Ectodermal cell (in vitro differentiated cells): ENCODE measurements around the gene STIP1. TPM values are rescaled to one million over a fixed set of nuclear protein-coding genes. Genes with fewer than 3 reads are reported as not detected.

Experiments used
- H3K27ac ChIP-seq: 2 replicates; pipeline ENCODE4 v1.7.0; 2013; ENCODE audit warnings: mild to moderate bottlenecking, low read depth, low read length; ENCODE audit not compliant: insufficient read depth, poor library complexity, severe bottlenecking
- H3K27me3 ChIP-seq: 2 replicates; pipeline ENCODE4 v1.7.0; 2013; ENCODE audit warnings: mild to moderate bottlenecking, low read length; ENCODE audit not compliant: insufficient read depth, control insufficient read depth, poor library complexity, severe bottlenecking
- H3K36me3 ChIP-seq: one replicate; pipeline ENCODE4 v1.7.0; 2013; ENCODE audit warnings: low read length; ENCODE audit not compliant: control insufficient read depth, insufficient read depth
- H3K4me1 ChIP-seq: one replicate; pipeline ENCODE4 v1.7.0; 2013; ENCODE audit warnings: low read length; ENCODE audit not compliant: control insufficient read depth, insufficient read depth
- H3K4me3 ChIP-seq: 2 replicates; pipeline ENCODE4 v1.7.0; 2013; ENCODE audit warnings: low read depth, low read length, control low read depth; ENCODE audit not compliant: insufficient read depth
- H3K9me3 ChIP-seq: 2 replicates; pipeline ENCODE4 v1.7.0; 2013; ENCODE audit warnings: mild to moderate bottlenecking, low read length, moderate library complexity; ENCODE audit not compliant: control insufficient read depth
- WGBS, 2 experiments: methylation state at CpG; one replicate each; pipeline ENCODE4 v1.1.7; 2013; ENCODE audit warnings: missing lambda C conversion rate in 2 of 2; 5-methylcytosine and 5-hydroxymethylcytosine counted together
- polyA plus RNA-seq, 4 experiments: library from polyadenylated mRNA; stranded (reverse); fragments of 50-300 nt; gene quantifications; one replicate each; pipeline ENCODE4 v1.2.3, GENCODE V29; 2013

The STIP1 gene
- polyA plus RNA-seq (2013, experiment 1 of 4) = 271 TPM
- 244 TPM for polyA plus RNA-seq (2013, experiment 2 of 4)
- 213 TPM for polyA plus RNA-seq (2013, experiment 3 of 4)
- 225 TPM for polyA plus RNA-seq (2013, experiment 4 of 4)

- 0% methylated on average over 74 of the region's 74 CpGs for WGBS, 2 experiments
- peaks cover 5% of the 10 kb centered on the region for H3K36me3 ChIP-seq
- peak within 1 kb of the TSS; percentile 57 for H3K4me3 ChIP-seq
- no peaks in the 10 kb centered on the region for H3K9me3 ChIP-seq
- H3K4me1 ChIP-seq = peaks cover 4% of the 10 kb centered on the region
- H3K27me3 ChIP-seq = no peaks in the 10 kb centered on the region
- peak within 1 kb of the TSS; percentile 90 for H3K27ac ChIP-seq
Measured at GRCh38 chr11:64185693-64186491, at the start of gene STIP1. Gene STIP1, plus strand, starts transcription at chr11:64186171. Its CDS starts 91 bp downstream, at chr11:64186262.

DNA sequence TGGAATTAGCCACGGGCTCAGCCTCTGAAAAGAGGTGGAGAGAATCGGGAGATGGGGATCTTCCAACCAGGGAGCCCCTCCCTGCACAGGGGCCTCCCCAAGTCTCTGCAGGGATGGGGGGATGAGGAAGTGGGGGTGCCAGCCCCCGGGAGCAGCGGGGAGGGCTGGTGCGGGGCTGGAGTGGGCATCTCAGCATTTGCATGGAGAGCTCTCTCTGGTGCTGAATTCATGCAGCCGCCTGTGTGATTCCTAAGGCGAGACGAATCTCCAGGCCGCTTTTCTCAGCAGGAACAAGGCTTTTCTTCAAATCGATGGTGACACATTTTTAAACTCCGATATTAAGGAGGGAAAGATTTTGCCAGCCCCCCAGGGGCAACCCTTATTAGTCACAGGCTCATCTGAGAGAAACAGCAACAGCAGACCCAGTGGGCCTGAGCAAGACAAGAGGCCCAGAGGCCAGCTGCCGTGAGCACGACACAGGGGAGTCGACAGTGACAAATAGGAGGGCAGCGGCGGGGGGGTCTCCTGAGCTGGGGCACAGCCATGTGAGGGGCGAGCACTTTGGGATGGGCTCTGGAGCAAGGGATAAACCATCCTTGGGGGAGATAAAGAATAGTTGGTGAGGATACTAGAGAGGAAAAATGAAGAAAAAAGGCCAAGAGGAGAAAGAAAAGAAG lies 49.1 kb upstream of the STIP1 start:
- Histone ChIP-seq H3K27me3 (peaks cover 7% of the 10 kb centered on the region), H3K4me1 (peaks cover 38% of the 10 kb centered on the region), H3K36me3 (no peaks in the 10 kb centered on the region), H3K4me3 (no peak overlapping the region), H3K27ac (no peak overlapping the region), H3K9me3 (no peaks in the 10 kb centered on the region)
- 54 to 57% methylated on average over 17 of the region's 17 CpGs for WGBS, 2 experiments

- no peak overlapping the region for H3K27ac ChIP-seq
- WGBS, 2 experiments = 71 to 76% methylated on average over 16 of the region's 16 CpGs
- H3K4me3 ChIP-seq = no peak overlapping the region
- H3K36me3 ChIP-seq = no peaks in the 10 kb centered on the region
- no peaks in the 10 kb centered on the region for H3K9me3 ChIP-seq
- peaks cover 23% of the 10 kb centered on the region for H3K4me1 ChIP-seq
- peaks cover 7% of the 10 kb centered on the region for H3K27me3 ChIP-seq
Measured at GRCh38 chr11:64138398-64138797, 47.6 kb upstream of the STIP1 start.

GRCh38 chr11:64139049-64139448 lies 46.9 kb upstream of the STIP1 start:
- H3K9me3 ChIP-seq = no peaks in the 10 kb centered on the region
- peaks cover 23% of the 10 kb centered on the region for H3K4me1 ChIP-seq
- H3K36me3 ChIP-seq = no peaks in the 10 kb centered on the region
- WGBS, 2 experiments = 91 to 96% methylated on average over 15 of the region's 15 CpGs
- H3K27me3 ChIP-seq = peaks cover 4% of the 10 kb centered on the region
- H3K4me3 ChIP-seq = no peak overlapping the region
- no peak overlapping the region for H3K27ac ChIP-seq

DNA sequence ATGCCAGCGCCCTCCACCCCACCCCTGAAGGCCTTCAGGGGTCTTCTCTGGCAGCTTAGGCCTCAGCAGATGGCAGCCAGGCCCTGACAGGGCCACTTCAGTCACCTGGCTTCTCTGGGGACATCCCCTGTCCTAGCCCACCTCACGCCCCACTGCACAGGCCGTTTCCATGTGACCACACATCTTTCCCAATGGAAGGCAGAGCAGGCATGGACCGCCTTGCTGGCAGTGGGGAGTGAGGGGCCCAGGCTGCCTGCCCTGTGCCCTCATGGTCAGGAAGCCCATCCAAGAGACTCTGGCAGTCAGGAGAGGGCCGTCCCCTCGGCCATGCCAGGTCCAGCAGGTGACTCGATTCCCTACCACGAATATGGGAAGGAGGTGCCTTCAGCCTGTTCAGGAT lies 45.9 kb upstream of the STIP1 start:
- 94 to 95% methylated on average over 8 of the region's 8 CpGs for WGBS, 2 experiments
- Histone ChIP-seq H3K9me3 (no peaks in the 10 kb centered on the region), H3K36me3 (no peaks in the 10 kb centered on the region), H3K27me3 (no peaks in the 10 kb centered on the region), H3K4me3 (no peak overlapping the region), H3K27ac (no peak overlapping the region), H3K4me1 (peaks cover 23% of the 10 kb centered on the region)

DNA sequence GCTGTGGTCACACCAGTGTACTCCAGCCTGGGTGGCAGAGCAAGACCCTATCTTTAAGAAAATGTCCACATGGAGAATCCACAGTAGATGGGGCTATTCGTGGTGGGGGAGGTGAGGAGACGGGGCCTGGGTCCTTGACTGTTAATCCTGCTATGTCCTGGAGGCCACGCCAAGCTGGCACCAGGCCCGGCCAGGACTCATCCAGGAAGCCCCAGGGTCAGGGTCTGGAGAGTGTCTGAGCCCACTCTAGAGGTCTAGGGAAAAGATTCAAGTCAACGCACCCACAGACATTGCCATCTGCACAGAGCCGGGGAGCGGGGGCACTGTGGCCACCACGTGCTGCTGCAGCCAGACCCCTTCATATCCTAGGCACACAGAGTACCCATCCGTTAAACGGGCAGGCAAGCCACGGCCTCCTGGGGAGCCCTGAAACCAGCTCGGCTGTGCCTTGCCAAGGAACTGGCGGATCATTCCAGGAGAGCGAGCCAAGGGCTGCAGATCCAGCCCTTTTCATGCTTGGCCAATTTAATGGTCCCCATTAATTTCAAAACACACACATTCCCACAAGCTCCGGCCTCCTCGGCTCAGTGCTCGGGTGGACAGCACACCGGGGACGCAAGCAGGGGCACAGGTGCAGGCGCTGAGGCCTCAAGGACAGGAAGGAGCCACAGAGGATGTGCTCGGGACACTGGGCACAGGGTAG lies 44.7 kb upstream of the STIP1 start:
- 91 to 92% methylated on average over 21 of the region's 21 CpGs for WGBS, 2 experiments
- no peaks in the 10 kb centered on the region for H3K9me3 ChIP-seq
- H3K4me1 ChIP-seq = peaks cover 20% of the 10 kb centered on the region
- H3K36me3 ChIP-seq = no peaks in the 10 kb centered on the region
- no peaks in the 10 kb centered on the region for H3K27me3 ChIP-seq
- H3K27ac ChIP-seq = no peak overlapping the region
- H3K4me3 ChIP-seq = no peak overlapping the region

DNA sequence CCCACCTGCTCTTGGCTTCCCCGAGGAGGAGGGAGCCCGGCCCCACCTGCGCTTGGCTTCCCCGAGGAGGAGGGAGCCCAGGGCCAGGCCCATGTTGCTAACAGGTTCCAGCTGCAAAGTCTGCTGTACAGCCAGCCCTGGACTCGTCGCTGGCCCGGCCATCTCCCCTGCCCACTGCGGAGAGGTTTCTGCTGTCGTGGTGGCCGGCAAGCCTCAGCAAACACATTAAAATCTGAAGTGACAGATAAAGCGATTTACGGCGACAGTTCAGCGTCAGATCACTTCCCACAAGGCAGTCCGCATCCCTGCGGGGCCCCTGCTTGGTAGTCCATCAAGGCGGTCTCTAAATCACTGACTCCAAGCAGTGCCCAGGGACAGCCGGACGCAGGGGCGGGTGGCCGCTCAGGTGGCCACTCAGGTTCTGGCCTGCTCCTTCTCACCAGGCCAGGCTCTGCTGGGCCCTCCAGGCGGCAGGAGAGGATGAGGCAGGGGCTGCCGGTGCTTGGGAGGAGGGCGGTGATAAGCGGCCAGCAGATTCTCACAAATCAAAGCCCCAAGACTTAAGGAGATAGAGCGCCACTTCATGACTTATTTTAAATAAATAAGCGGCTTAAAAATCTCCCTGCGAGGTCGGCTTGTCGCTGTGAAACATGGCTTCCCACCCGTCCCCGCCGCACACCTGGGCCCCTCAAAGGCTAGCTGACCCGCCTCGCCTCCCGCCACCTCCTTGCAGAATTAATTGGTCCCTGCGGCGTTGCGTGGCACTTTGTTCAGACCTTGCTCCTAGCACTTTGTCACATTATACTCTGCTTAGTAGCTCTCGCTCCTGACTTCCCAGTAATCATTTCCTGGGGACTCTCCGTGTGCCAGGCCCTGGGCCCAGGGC lies 41.1 kb upstream of the STIP1 start:
- H3K9me3 ChIP-seq = no peaks in the 10 kb centered on the region
- H3K27me3 ChIP-seq = no peaks in the 10 kb centered on the region
- no peak overlapping the region for H3K27ac ChIP-seq
- no peaks in the 10 kb centered on the region for H3K36me3 ChIP-seq
- WGBS, 2 experiments = 94 to 95% methylated on average over 41 of the region's 41 CpGs
- H3K4me3 ChIP-seq = no peak overlapping the region
- H3K4me1 ChIP-seq = no peaks in the 10 kb centered on the region

- H3K27ac ChIP-seq = no peak overlapping the region
- no peaks in the 10 kb centered on the region for H3K4me1 ChIP-seq
- no peak overlapping the region for H3K4me3 ChIP-seq
- no peaks in the 10 kb centered on the region for H3K9me3 ChIP-seq
- no peaks in the 10 kb centered on the region for H3K27me3 ChIP-seq
- no peaks in the 10 kb centered on the region for H3K36me3 ChIP-seq
- WGBS, 2 experiments = 77% methylated on average over 22 of the region's 22 CpGs
Measured at GRCh38 chr11:64146036-64146955, 39.7 kb upstream of the STIP1 start.
